Mesenchymal stem cell (in vitro differentiated cells and primary cell): ENCODE results near the gene RPL28.

Experiments
- DNase-seq: peaks from one replicate; pipeline ENCODE4 v3.0.0-alpha.2; 2013
- H2AFZ ChIP-seq: one replicate; pipeline ENCODE4 v1.6.1; 2013; ENCODE audit warnings: low read depth, mild to moderate bottlenecking, control low read depth, inconsistent platforms, low read length, moderate library complexity
- H2AK5ac ChIP-seq: 2 replicates; pipeline ENCODE4 v1.6.1; 2013; ENCODE audit warnings: low read length, moderate library complexity, mild to moderate bottlenecking, inconsistent platforms; ENCODE audit not compliant: severe bottlenecking
- H2BK120ac ChIP-seq: one replicate; pipeline ENCODE4 v1.6.1; 2013; ENCODE audit warnings: low read depth, mild to moderate bottlenecking, inconsistent platforms, low read length, moderate library complexity
- H2BK12ac ChIP-seq, 2 experiments: one replicate each; pipeline ENCODE4 v1.6.1; 2013; ENCODE audit warnings: inconsistent platforms in 2 of 2, low read length in 2 of 2, mild to moderate bottlenecking in 2 of 2, moderate library complexity in 2 of 2, control low read depth in 1 of 2
- H2BK15ac ChIP-seq: one replicate; pipeline ENCODE4 v1.6.1; 2013; ENCODE audit warnings: mild to moderate bottlenecking, low read depth, inconsistent platforms; ENCODE audit not compliant: poor library complexity, severe bottlenecking
- H2BK5ac ChIP-seq: 2 replicates; pipeline ENCODE4 v1.6.1; 2013; ENCODE audit warnings: low read depth, mild to moderate bottlenecking, low read length, control low read depth, inconsistent platforms; ENCODE audit not compliant: poor library complexity, severe bottlenecking
- H3K14ac ChIP-seq, 2 experiments: one replicate each; pipeline ENCODE4 v1.6.1; 2013; ENCODE audit warnings: inconsistent platforms in 2 of 2, low read length in 2 of 2, control low read depth in 1 of 2, mild to moderate bottlenecking in 1 of 2, moderate library complexity in 1 of 2
- H3K18ac ChIP-seq, 2 experiments: one replicate each; pipeline ENCODE4 v1.6.1; 2013; ENCODE audit warnings: inconsistent platforms in 2 of 2, low read length in 2 of 2, control low read depth in 1 of 2, low read depth in 1 of 2, mild to moderate bottlenecking in 1 of 2
- H3K23ac ChIP-seq, 2 experiments: one replicate each; pipeline ENCODE4 v1.6.1; 2013; ENCODE audit warnings: inconsistent platforms in 2 of 2, low read length in 2 of 2, mild to moderate bottlenecking in 2 of 2, moderate library complexity in 2 of 2, control low read depth in 1 of 2
- H3K27ac ChIP-seq: 2 replicates; pipeline ENCODE4 v1.5.1; 2013; ENCODE audit warnings: mild to moderate bottlenecking, moderate library complexity, low read length, control low read depth, inconsistent platforms; ENCODE audit not compliant: poor library complexity, severe bottlenecking
- H3K27me3 ChIP-seq, 2 experiments: 2 replicates each; pipeline versions ENCODE4 v1.6.1 to v1.7.0; 2013; ENCODE audit warnings: low read length in 2 of 2, mild to moderate bottlenecking in 2 of 2, moderate library complexity in 2 of 2, control low read depth in 1 of 2, inconsistent platforms in 1 of 2; ENCODE audit not compliant: control insufficient read depth in 1 of 2, insufficient read depth in 1 of 2
- H3K36me3 ChIP-seq, 2 experiments: 2 replicates each; pipeline versions ENCODE4 v1.6.1 to v1.7.0; 2013; ENCODE audit warnings: low read length in 2 of 2, control low read depth in 1 of 2, inconsistent platforms in 1 of 2, low read depth in 1 of 2, mild to moderate bottlenecking in 1 of 2; ENCODE audit not compliant: insufficient read depth in 2 of 2, control insufficient read depth in 1 of 2
- H3K4ac ChIP-seq, 2 experiments: one replicate each; pipeline ENCODE4 v1.6.1; 2013; ENCODE audit warnings: inconsistent platforms in 2 of 2, low read length in 2 of 2, mild to moderate bottlenecking in 2 of 2, moderate library complexity in 2 of 2, control low read depth in 1 of 2, low read depth in 1 of 2
- H3K4me1 ChIP-seq: 2 replicates; pipeline ENCODE4 v1.6.1; 2013; ENCODE audit warnings: low read depth, low read length, control low read depth; ENCODE audit not compliant: control insufficient read depth, insufficient read depth
- H3K4me2 ChIP-seq: 2 replicates; pipeline ENCODE4 v1.6.1; 2013; ENCODE audit warnings: low read length, mild to moderate bottlenecking, inconsistent platforms; ENCODE audit not compliant: poor library complexity, severe bottlenecking
- H3K4me3 ChIP-seq, 2 experiments: 2 replicates each; pipeline versions ENCODE4 v1.5.1 to v1.7.0; 2013; ENCODE audit warnings: low read length in 2 of 2, mild to moderate bottlenecking in 2 of 2, control low read depth in 1 of 2, low read depth in 1 of 2; ENCODE audit not compliant: insufficient read depth in 1 of 2
- H3K79me1 ChIP-seq: replicated peaks from 2 replicates; pipeline ENCODE4 v1.6.1; 2013; ENCODE audit warnings: mild to moderate bottlenecking, control low read depth, low read length, inconsistent platforms; ENCODE audit not compliant: poor library complexity, severe bottlenecking
- H3K9ac ChIP-seq: 2 replicates; pipeline ENCODE4 v1.7.0; 2013; ENCODE audit warnings: mild to moderate bottlenecking, low read length, moderate library complexity
- H3K9me3 ChIP-seq: 2 replicates; pipeline ENCODE4 v1.7.0; 2013; ENCODE audit warnings: mild to moderate bottlenecking, low read length; ENCODE audit not compliant: control insufficient read depth
- H4K8ac ChIP-seq: one replicate; pipeline ENCODE4 v1.6.1; 2013; ENCODE audit warnings: inconsistent platforms, mild to moderate bottlenecking, low read length, moderate library complexity
- H4K91ac ChIP-seq: one replicate; pipeline ENCODE4 v1.6.1; 2013; ENCODE audit warnings: mild to moderate bottlenecking, low read length, inconsistent platforms
- WGBS: methylation state at CpG from one replicate; pipeline ENCODE4 v1.1.7; 2013; ENCODE audit warnings: mixed read lengths; 5-methylcytosine and 5-hydroxymethylcytosine counted together

The RPL28 gene

GRCh38 chr19:55373993-55374757 lies 11.6 kb upstream of the RPL28 start:
- WGBS = 6% methylated on average over 24 of the region's 31 CpGs
- H3K36me3 ChIP-seq = no peaks in the 10 kb centered on the region
- H2BK15ac ChIP-seq = peak overlapping the region; percentile 30

GRCh38 chr19:55376241-55376933 lies 9.3 kb upstream of the RPL28 start, which contains the start of gene TMEM190:
TMEM190 (plus strand) TSS chr19:55376826; CDS start chr19:55376854, 28 bp downstream.
- peak within 1 kb of the TSS; percentile 13 for H4K8ac ChIP-seq
- no peak within 1 kb of the TSS for H2BK120ac ChIP-seq
- no peaks in the 10 kb centered on the region for H3K36me3 ChIP-seq
- H2AFZ ChIP-seq = no peak within 1 kb of the TSS
- no peaks in the 10 kb centered on the region for H3K9me3 ChIP-seq
- H3K27ac ChIP-seq = no peak within 1 kb of the TSS
- no peak within 1 kb of the TSS for H3K4me3 ChIP-seq
- H3K9ac ChIP-seq = no peak within 1 kb of the TSS
- H2AK5ac ChIP-seq = peak within 1 kb of the TSS; percentile 85
- no peak within 1 kb of the TSS for H2BK5ac ChIP-seq
- peaks cover 0 to 30% of the 10 kb centered on the region in 2 experiments for H3K27me3 ChIP-seq
- WGBS = 54% methylated on average over 19 of the region's 21 CpGs
- no peak within 1 kb of the TSS for H2BK15ac ChIP-seq
- no peak within 1 kb of the TSS for H3K4me2 ChIP-seq
- H2BK12ac ChIP-seq = peak within 1 kb of the TSS in 1 of 2 experiments; percentile 3
- no peak within 1 kb of the TSS for H4K91ac ChIP-seq
- H3K4ac ChIP-seq = no peak within 1 kb of the TSS
- H3K4me1 ChIP-seq = peaks cover 55% of the 10 kb centered on the region
- H3K23ac ChIP-seq = peak within 1 kb of the TSS in 1 of 2 experiments; percentile 56
- H3K79me1 ChIP-seq = no peaks in the 10 kb centered on the region
- H3K14ac ChIP-seq = peak within 1 kb of the TSS in 1 of 2 experiments; percentile 26
- H3K18ac ChIP-seq = peak within 1 kb of the TSS in 1 of 2 experiments; percentile 25
- DNase-seq = no peak

More at GRCh38 chr19:55373993-55374757, 11.6 kb upstream of the RPL28 start:
- H2BK120ac ChIP-seq = peak overlapping the region; percentile 69
- H4K91ac ChIP-seq = peak overlapping the region; percentile 22
- H3K9ac ChIP-seq = no peak overlapping the region
- peak overlapping the region; percentile 59 for H2AFZ ChIP-seq
- H3K23ac ChIP-seq = no peak overlapping the region
- peak overlapping the region; percentile 92 for H2BK5ac ChIP-seq
- H3K27ac ChIP-seq = peak overlapping the region; percentile 93
- peak overlapping the region; percentile 68 to 72 for H3K18ac ChIP-seq
- peak overlapping the region; percentile 28 to 66 for H3K4ac ChIP-seq
- peak; percentile 61 for DNase-seq
- no peaks in the 10 kb centered on the region for H3K79me1 ChIP-seq
- H4K8ac ChIP-seq = peak overlapping the region; percentile 78
- H3K14ac ChIP-seq = peak overlapping the region in 1 of 2 experiments; percentile 76
- H3K4me3 ChIP-seq = no peak overlapping the region
- H3K4me2 ChIP-seq = peak overlapping the region; percentile 20
- peaks cover 0 to 28% of the 10 kb centered on the region in 2 experiments for H3K27me3 ChIP-seq
- peak overlapping the region in 1 of 2 experiments; percentile 64 for H2BK12ac ChIP-seq
- H3K9me3 ChIP-seq = no peaks in the 10 kb centered on the region
- H3K4me1 ChIP-seq = peaks cover 61% of the 10 kb centered on the region
- peak overlapping the region; percentile 87 for H2AK5ac ChIP-seq

- 15% methylated on average over 43 of the region's 43 CpGs for WGBS
- H3K36me3 ChIP-seq = no peaks in the 10 kb centered on the region
- peak overlapping the region in 1 of 2 experiments; percentile 25 for H3K18ac ChIP-seq
These were observed 8.2 kb upstream of the RPL28 start for GRCh38 chr19:55377356-55378131.

More at GRCh38 chr19:55377356-55378131, 8.2 kb upstream of the RPL28 start:
- Histone ChIP-seq H2AFZ (no peak overlapping the region), H3K23ac (peak overlapping the region in 1 of 2 experiments; percentile 56), H4K91ac (peak overlapping the region; percentile 56), H3K27me3 (peaks cover 0 to 30% of the 10 kb centered on the region in 2 experiments), H4K8ac (no peak overlapping the region), H2AK5ac (peak overlapping the region; percentile 27), H2BK5ac (no peak overlapping the region), H3K4ac (no peak overlapping the region), H3K4me3 (no peak overlapping the region), H3K9me3 (no peaks in the 10 kb centered on the region), H3K27ac (no peak overlapping the region), H2BK12ac (peak overlapping the region in 1 of 2 experiments; percentile 3), H3K14ac (peak overlapping the region in 1 of 2 experiments; percentile 26), H3K4me1 (peaks cover 51% of the 10 kb centered on the region), H3K9ac (no peak overlapping the region), H2BK120ac (no peak overlapping the region), H3K79me1 (peaks cover 4% of the 10 kb centered on the region), H3K4me2 (no peak overlapping the region), H2BK15ac (peak overlapping the region; percentile 44)
- no peak for DNase-seq
